HG03139 (cell line): Measurements from ENCODE around the gene IGFN1.

ENCODE experiments used
- ATAC-seq: cut with Tn5 transposase; IDR thresholded peaks from one replicate; pipeline ENCODE4 v1.9.1; 2021; ENCODE audit not compliant: unreplicated experiment

IGFN1 gene

GRCh38 chr1:201262963-201263608 lies 72.5 kb downstream of the IGFN1 start:
- no peak for ATAC-seq

- ATAC-seq = no peak
Observed at GRCh38 chr1:201264072-201264471, 73.4 kb downstream of the IGFN1 start.

DNA sequence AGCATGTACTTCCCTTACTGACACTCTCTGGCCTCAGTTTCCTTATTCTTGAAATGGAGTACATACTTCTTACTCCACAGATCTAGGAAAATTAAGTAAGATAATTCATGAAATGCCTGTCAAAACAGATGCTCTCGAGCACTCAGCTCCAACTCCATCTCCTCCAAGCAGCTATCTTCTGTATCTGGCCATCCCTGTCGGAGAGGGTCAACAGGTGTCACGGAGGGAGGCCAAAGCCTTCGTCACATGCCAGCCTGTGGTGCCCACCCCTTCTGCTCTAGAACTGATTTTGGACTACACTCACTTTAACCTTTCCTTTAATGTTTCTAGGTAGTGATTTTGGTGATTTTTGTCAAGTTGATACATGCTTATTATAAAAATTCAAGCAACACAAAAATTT lies 73.9 kb downstream of the IGFN1 start:
- no peak for ATAC-seq

DNA sequence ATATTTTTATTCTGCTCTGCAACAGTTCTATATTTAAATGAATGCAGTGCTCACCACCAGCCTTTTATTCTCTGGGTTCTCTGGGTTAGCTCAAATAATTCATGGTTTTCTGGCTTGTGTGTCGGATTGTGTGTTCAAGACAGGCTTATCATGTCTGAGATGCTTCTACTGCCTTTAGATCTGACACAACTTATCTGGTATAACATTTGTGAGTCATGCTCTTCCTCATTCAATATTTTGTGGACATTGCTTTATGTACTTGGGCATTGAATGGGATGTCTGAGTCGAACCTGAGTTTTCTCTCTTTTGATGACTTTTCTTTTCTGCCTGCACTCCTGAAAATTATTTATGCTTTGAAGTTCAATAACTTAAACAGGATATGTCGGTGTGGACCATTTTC lies 75.1 kb downstream of the IGFN1 start:
- ATAC-seq = no peak

- ATAC-seq = no peak
Observed at GRCh38 chr1:201266276-201266675, 75.7 kb downstream of the IGFN1 start.

GRCh38 chr1:201266774-201267173 lies 76.2 kb downstream of the IGFN1 start:
- no peak for ATAC-seq

GRCh38 chr1:201267481-201268229 lies 77.0 kb downstream of the IGFN1 start:
- ATAC-seq = no peak

GRCh38 chr1:201268604-201269151 lies 78.1 kb downstream of the IGFN1 start:
- no peak for ATAC-seq

DNA sequence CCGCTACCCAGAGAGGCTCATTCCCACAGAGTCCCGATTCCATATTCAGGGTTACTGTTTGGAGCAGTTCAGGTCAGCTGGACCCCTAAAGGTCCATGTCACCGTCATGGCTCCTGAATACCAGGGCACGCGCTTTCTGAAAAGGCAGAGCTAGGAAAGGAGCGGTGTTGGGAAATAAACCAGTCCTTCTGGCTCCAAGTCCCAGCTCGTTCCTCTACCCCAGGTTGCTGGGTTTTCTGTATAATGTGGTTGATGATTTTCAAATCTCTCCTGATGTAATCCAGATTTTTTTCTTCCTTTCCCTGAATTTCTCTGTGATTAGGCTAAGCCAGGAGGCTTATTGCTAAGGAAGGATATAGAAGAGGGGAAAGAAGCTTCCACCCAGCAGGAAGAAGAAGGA lies 78.7 kb downstream of the IGFN1 start:
- ATAC-seq = no peak

- ATAC-seq = no peak
Observed at GRCh38 chr1:201269900-201270410, 79.3 kb downstream of the IGFN1 start.

DNA sequence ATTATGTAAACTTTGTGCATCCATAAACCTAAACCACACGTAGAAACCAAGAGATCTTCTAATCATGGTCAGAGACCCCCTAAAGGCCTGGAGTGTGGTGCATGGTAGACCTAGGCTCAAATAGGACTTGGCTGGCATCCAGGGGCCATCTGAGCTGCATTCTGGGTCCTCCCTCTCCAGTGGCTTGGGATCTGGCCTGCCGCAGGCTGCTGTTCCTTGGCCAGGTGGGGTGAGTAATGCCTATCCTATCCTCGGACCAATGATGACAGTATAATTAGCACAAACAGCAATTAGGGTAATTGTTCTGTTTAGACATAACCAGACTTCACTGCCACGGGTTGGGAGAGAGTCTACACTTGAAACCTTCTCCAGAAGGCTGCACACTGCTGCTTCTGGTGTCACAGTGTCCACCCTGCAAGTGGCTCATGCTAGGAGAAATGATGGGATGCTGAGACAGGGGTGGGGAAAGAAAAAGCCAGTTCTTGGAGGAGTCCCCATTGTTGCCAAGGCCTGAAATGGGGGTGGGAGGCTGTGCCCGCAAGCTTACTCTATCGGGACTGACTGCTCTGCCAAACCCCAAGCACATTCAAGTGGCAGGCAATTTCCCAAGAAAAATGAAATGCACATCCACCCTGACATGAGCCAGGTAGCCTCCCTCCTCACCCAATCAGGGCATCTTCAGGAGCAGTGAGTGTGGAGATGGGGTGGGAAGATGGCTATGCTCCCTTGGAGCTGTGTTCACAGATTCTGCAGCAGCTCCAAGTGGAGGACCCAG lies 80.2 kb downstream of the IGFN1 start:
- ATAC-seq = no peak

- no peak for ATAC-seq
Observed at GRCh38 chr1:201272799-201273198, 82.2 kb downstream of the IGFN1 start.

DNA sequence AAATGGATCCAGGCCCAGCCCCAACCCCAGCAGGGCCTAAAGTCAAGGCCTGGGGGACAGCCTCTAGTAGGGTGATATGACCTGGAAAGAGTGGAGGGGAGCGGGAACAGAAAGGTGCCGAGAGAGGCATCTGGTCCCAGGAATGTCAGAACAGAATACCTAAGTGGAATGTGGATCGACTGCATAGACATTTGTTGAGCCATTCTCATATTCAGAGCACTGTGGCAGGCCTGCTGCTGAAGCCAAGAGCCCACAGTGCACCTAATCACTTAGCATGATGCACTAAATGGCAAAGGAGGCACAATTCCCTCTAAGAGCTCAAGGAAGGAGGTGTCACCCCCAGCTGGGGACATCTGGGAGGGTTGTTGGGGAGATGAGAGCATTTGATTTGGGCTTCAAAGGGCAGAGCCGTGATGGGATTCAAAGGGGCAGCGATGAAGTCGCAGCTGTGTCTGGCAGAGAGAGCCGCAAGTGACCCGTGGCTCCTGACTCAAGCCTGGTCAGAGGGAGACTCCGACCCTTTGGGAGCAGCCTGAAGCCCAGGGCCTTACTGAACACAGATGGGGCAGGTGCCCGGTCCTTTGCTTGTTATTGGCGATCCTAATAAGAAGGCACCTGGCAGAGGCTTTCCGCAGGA lies 84.1 kb downstream of the IGFN1 start:
- no peak for ATAC-seq

GRCh38 chr1:201275253-201275666 lies 84.6 kb downstream of the IGFN1 start:
- ATAC-seq = no peak

DNA sequence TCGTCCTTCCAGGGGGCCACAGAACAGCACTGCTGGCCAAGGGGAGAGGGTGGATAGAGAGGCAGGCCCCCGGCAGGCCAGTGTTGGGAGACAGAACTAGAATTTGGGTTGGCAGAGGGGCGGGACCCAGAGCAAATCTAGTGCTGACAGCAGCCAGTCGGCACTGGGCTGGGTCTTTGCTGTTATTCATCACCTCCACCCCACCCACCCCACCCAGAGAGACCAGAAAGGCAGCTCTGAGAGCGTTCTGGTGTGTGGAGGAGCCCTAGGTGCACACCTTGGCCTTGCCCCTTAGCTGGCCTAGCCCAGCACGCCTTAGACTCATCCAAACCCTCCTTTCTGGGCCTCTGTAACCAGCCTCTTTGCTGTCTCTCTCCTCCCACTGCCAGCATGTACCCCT lies 86.3 kb downstream of the IGFN1 start:
- ATAC-seq = no peak

GRCh38 chr1:201277441-201277840 lies 86.8 kb downstream of the IGFN1 start:
- ATAC-seq = no peak
